ENCODE results near the gene TMEM69. TPM values are rescaled to one million over a fixed set of nuclear protein-coding genes. Genes with fewer than 3 reads are reported as not detected.
A peak's percentile ranks its signal among the peaks of the same experiment; 100 is the strongest.
"Not testable (repeated sequence)": the region's sequence is repeated elsewhere in the genome, so short reads cannot be mapped to it uniquely, and the experiment has no call there.

TMEM69 gene
- total RNA-seq, 4 donors from 2014 or later, result 10.4 to 17.4 (median 13.6) TPM

GRCh38 chr1:45686015-45686287 lies 2.0 kb upstream of the TMEM69 start:
- intact Hi-C loops (cut with DNase I; ENCODE audit: low total_unique reads), result no loop called here
- peak; percentile 61 to 74 for DNase-seq
- no peak for TF ChIP-seq POLR2A (IDR thresholded peaks at IDR 0.05)
- TF ChIP-seq CTCF (IDR thresholded peaks at IDR 0.05), result no peak
- Histone ChIP-seq H3K4me1 (peaks cover 7 to 10% of the 10 kb centered on the region in 2 donors), H3K27me3 (no peaks in the 10 kb centered on the region), H3K4me3 (peak overlapping the region; percentile 77 to 94), H3K27ac (peak overlapping the region; percentile 98 to 99), H3K9me3 (no peaks in the 10 kb centered on the region), H3K36me3 (no peaks in the 10 kb centered on the region)

- peak within 1 kb of the TSS; percentile 98 to 99 for H3K27ac ChIP-seq
- H3K9me3 ChIP-seq, result no peaks in the 10 kb centered on the region
- DNase-seq, result peak; percentile 98
- H3K27me3 ChIP-seq, result no peaks in the 10 kb centered on the region
- peak within 1 kb of the TSS; percentile 77 to 94 for H3K4me3 ChIP-seq
- no peaks in the 10 kb centered on the region for H3K36me3 ChIP-seq
- TF ChIP-seq POLR2A (IDR thresholded peaks at IDR 0.05), result peak; percentile 77 to 82
- TF ChIP-seq CTCF (IDR thresholded peaks at IDR 0.05), result peak in 2 of 4 experiments; percentile 2 to 26
- peaks cover 6 to 7% of the 10 kb centered on the region in 2 donors for H3K4me1 ChIP-seq
- intact Hi-C loops (cut with DNase I; ENCODE audit: low total_unique reads), result no loop called here
These were observed 1.5 kb upstream of the TMEM69 start, which contains the start of gene GPBP1L1 for GRCh38 chr1:45686288-45687013. GPBP1L1 (minus strand) TSS chr1:45686533; CDS start chr1:45659087, 27,446 bp downstream.

DNA sequence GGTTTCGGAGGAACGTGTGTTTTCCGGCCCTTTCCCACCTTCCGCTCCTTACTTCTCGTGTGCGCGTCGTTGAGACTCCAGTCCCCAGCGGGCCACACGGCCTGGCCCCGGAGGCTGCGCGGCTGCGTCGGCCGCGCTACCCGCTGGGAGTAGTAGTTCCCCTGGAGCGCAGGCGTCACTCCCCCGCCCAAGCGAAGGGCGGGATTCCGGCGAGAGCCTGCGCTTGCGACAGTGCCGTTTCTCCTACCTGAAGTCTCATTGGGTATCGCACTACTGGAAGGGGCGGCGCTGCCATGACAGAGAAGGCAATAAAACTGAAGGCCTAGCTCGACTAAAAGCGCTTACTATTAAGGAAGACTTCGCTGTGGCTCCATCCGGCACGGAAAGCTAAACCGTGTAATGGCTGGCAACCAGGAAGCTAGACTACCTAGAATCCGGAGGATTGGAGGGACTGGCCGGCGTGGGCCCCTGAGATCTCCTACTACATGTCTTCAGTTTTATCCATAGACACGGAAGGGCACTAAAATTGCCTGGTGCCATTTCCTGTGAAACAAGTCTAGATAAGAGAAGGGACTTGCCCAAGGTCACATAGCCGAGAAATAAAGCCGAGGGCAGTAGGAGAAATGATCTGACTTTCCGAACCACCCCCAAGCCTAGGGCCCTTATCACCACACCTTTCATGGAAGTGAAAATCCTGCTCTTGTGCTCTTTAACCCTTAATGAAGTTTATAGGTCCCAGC lies 797 bp upstream of the TMEM69 start:
- TF ChIP-seq CTCF (IDR thresholded peaks at IDR 0.05), result peak in 1 of 4 experiments; percentile 1
- TF ChIP-seq POLR2A (IDR thresholded peaks at IDR 0.05), result peak; percentile 73 to 92
- peak overlapping the region; percentile 98 to 99 for H3K27ac ChIP-seq
- peak; percentile 98 for DNase-seq
- peaks cover 0 to 5% of the 10 kb centered on the region in 2 donors for H3K4me1 ChIP-seq
- H3K4me3 ChIP-seq, result peak overlapping the region; percentile 77 to 94
- H3K27me3 ChIP-seq, result no peaks in the 10 kb centered on the region
- H3K36me3 ChIP-seq, result no peaks in the 10 kb centered on the region
- intact Hi-C loops (cut with DNase I; ENCODE audit: low total_unique reads), result no loop called here
- no peaks in the 10 kb centered on the region for H3K9me3 ChIP-seq

- H3K4me3 ChIP-seq, H3K36me3 ChIP-seq: not testable (repeated sequence)
These were observed 5.8 kb downstream of the TMEM69 start for GRCh38 chr1:45693811-45694210.

DNA sequence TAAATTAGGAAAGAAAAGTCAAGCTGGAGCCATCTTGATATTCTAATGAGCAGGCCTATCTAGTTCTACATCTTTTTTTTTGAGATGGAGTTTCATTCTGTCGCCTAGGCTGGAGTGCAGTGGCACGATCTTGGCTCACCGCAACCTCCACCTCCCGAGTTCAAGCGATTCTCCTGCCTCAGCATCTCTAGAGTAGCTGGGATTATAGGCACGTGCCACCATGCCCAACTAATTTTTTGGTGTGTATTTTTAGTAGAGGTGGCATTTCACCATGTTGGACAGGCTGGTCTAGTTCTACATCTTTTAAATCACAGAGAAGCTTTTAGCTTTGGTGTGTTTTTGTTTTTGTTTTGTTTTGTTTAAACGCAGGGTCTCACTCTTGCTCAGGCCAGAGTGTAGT lies 6.8 kb downstream of the TMEM69 start:
- Histone ChIP-seq H3K4me1 (no peaks in the 10 kb centered on the region), H3K4me3 (no peak overlapping the region), H3K27me3 (no peaks in the 10 kb centered on the region), H3K27ac (no peak overlapping the region), H3K9me3 (no peaks in the 10 kb centered on the region), H3K36me3 (no peaks in the 10 kb centered on the region)
- DNase-seq, result no peak
- TF ChIP-seq CTCF (IDR thresholded peaks at IDR 0.05) (no peak), POLR2A (IDR thresholded peaks at IDR 0.05) (no peak)
- intact Hi-C loops (cut with DNase I; ENCODE audit: low total_unique reads), result no loop called here

More at GRCh38 chr1:45693811-45694210, 5.8 kb downstream of the TMEM69 start:
- H3K9me3 ChIP-seq; H3K4me1 ChIP-seq; H3K27me3 ChIP-seq; H3K27ac ChIP-seq; DNase-seq; intact Hi-C loops (cut with DNase I; ENCODE audit: low total_unique reads): not testable (repeated sequence)

All from uterus (tissue), 4 donors.